Cerebellar cortex (tissue), 1 donor: ENCODE results near the gene NMT1.

Experiments used
- DNase-seq: peaks from one replicate; pipeline ENCODE4 v3.0.0-alpha.2; 2015; ENCODE audit warnings: low spot score

The NMT1 gene

GRCh38 chr17:45060797-45061605, at the start of gene NMT1:
TSS of gene NMT1 (plus strand) at chr17:45061317. CDS start at chr17:45061330, 13 bp downstream.
- peak; percentile 100 for DNase-seq

GRCh38 chr17:45011767-45012166, 49.4 kb upstream of the NMT1 start:
- DNase-seq: no peak

GRCh38 chr17:45013021-45013997, 47.8 kb upstream of the NMT1 start:
- DNase-seq: peak; percentile 43

- DNase-seq: no peak
Observed at GRCh38 chr17:45016237-45016636, 44.9 kb upstream of the NMT1 start.

GRCh38 chr17:45016823-45017222, 44.3 kb upstream of the NMT1 start:
- no peak for DNase-seq

- peak; percentile 10 for DNase-seq
Observed at GRCh38 chr17:45018514-45018847, 42.6 kb upstream of the NMT1 start.

- DNase-seq: peak; percentile 32
Observed at GRCh38 chr17:45018848-45019711, 42.0 kb upstream of the NMT1 start.

GRCh38 chr17:45020354-45021138, 40.6 kb upstream of the NMT1 start:
- peak; percentile 57 for DNase-seq

GRCh38 chr17:45021607-45022287, 39.4 kb upstream of the NMT1 start:
- DNase-seq: peak; percentile 47

GRCh38 chr17:45022288-45022648, 38.8 kb upstream of the NMT1 start:
- peak; percentile 64 for DNase-seq

GRCh38 chr17:45022655-45023339, 38.3 kb upstream of the NMT1 start:
- peak; percentile 72 for DNase-seq

- DNase-seq: no peak
Observed at GRCh38 chr17:45029096-45029495, 32.0 kb upstream of the NMT1 start.

- no peak for DNase-seq
Observed at GRCh38 chr17:45029758-45030423, 31.2 kb upstream of the NMT1 start.

- DNase-seq: no peak
Observed at GRCh38 chr17:45030733-45031132, 30.4 kb upstream of the NMT1 start.

GRCh38 chr17:45031231-45032173, 29.6 kb upstream of the NMT1 start:
- no peak for DNase-seq

- DNase-seq: no peak
Observed at GRCh38 chr17:45032174-45032541, 29.0 kb upstream of the NMT1 start.

GRCh38 chr17:45034599-45034998, 26.5 kb upstream of the NMT1 start:
- DNase-seq: no peak

GRCh38 chr17:45035848-45036247, 25.3 kb upstream of the NMT1 start:
- DNase-seq: no peak
